GM20431 (cell line): ENCODE data around the gene AGPAT4.
"Not testable (repeated sequence)": the region's sequence is repeated elsewhere in the genome, so short reads cannot be mapped to it uniquely, and the experiment has no call there.

Experiments used
- in situ Hi-C: fragments of 300-500 bp; cut with MseI, MboI; formaldehyde crosslinking; loops from one replicate; pipeline ENCODE4 v1.15.0; 2020; ENCODE audit warnings: low sequenced_read_pairs; ENCODE audit not compliant: unreplicated experiment

AGPAT4 gene

GRCh38 chr6:161232010-161232409 is 41.9 kb downstream of the AGPAT4 start:
- in situ Hi-C loops = no loop called here

DNA sequence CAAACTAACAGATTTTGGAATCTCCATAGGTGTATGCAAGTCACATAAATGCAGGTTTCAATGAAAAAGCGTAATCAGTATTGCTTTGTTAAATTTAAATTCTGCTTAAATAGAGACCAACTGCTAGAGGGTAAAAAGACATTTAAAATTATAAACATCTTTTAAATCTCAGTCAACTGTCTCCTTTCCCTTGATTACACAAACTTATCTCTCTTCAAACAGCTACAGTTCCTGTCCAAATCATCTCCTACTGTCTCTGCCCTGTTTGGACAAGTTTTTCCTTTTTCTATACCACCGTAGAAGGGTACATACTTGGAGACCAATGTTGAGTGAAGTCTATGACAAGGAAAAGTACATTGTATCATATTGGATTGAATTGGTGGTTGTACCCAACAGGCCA is 43.5 kb downstream of the AGPAT4 start:
- in situ Hi-C loops = no loop called here

GRCh38 chr6:161228921-161229591 is 44.8 kb downstream of the AGPAT4 start:
- in situ Hi-C loops = no loop called here

DNA sequence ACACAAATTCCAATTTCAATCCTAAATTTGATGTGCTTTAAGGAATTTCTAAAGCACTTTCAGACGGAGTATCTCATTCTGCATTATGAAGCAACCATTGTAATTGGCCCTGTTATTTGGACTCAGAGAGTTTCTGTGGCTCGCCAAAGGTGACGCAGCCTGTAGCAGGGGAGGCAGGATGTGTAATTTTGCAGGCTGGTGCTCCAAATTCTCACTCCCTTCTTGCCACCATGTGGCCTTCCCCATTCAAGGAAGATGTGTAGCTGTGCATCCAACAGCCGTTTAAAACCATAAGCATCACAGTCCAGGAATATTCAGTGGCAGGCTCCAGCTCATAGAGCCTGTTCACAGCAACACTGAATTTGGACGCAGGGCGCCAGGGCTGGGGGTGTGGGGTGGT is 45.8 kb downstream of the AGPAT4 start:
- in situ Hi-C loops = no loop called here

DNA sequence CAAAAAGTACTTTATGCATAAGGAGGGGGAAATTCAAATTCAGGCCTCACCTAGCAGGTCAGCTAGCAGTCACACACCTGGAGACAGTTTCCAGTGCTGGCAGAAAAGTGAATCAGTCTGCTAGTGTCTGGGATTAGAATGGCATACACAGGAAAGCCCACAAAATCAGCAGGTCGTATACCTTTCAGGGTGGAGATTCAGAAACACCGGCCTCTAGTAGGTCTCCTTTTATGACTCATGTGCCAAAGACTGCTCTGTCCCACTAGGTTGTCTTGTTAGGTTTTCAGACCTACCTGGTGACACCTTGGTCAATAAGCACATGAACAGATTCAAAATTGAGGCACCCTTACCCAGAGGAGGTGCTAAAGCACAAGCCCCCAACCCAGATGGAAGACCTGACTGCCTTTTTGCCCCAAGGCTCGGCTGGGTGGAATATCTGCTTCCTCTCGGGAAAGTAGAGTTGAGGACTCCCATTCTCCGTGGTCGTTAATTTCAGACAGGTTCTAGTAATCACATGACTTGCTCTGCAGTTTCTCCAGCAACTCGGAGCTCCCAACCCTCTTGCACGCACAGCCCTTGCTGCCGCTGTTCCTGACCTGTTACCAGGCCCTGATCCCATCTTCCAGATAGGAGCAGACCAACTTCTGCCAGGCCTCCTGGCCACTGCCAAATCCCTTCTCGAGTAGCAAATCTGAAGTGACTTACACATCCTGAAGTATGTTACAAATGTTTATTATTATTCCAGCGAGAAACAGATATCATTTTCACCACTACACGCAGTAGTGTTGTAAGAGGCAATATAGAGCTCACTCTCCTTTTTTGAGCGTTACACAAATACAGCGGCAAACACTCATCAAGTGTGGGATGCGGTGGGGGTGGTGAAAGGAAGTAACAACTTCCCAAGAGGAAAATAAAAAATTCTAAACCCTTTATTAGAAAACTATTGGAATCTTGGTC is 46.6 kb downstream of the AGPAT4 start:
- in situ Hi-C loops = no loop called here

DNA sequence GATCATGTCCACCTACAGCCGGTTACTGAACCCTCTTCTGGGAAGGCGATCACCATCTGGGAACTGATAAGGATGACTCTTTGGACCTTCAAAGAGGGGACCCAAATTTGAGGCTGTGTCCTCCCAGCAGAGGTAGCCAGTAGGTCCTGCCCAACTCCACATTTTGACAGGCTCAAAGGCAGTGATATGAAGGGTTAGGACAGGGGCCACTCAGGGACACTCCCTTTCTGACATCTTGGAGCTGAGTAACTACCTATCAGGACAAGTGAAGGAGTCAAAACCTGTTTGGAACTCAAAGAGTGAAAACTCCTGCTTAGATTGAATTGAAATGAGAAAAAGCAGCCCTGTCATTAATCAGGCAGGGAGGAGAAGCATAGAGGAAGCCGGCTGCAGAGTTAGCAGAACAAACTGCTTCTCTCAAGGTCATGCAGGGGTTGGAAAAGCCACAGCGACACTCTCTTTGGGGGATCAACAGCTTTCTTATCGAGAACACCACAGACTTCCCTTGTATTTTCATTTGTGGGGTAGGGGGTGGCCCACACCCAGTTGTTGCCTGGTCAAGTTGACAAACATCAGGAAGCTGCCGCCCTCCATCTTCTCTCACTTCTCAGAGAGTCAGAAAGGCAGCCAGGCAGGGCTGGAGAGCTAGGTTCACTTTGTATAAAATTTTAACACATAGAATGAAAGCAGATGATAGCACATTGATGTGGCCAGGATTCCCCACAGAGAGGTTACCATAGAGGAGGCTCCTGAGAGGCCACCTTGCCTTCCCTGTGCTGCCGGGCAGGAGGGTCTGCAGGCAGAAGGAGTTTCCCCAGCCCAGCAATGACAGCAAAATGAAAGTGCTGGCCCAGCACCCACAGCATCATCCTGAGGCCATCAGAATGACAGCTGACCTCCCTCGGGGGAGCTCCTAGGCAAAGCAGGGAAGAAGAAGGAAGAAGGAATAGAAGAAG is 47.6 kb downstream of the AGPAT4 start:
- in situ Hi-C loops = no loop called here

DNA sequence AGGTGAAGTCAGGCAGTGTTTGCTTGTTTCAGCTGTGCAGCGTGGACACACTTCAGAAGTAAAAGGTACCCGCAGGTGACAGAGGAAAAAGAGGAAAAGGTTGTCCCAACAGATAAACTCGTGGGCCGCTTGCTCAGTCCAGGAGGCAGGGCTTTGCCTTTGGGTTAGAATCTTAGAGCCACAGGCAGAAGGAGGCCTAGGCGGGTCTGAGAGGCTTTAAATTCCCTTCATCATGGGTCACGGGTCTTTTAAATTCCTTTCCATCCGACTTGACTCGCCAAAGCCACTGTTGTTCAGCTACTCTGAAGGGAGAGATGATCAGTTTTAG is 48.2 kb downstream of the AGPAT4 start:
- in situ Hi-C loops = no loop called here

GRCh38 chr6:161224951-161225680 is 48.7 kb downstream of the AGPAT4 start:
- in situ Hi-C loops = not testable (repeated sequence)

GRCh38 chr6:161223646-161224045 is 50.2 kb downstream of the AGPAT4 start:
- in situ Hi-C loops = no loop called here

DNA sequence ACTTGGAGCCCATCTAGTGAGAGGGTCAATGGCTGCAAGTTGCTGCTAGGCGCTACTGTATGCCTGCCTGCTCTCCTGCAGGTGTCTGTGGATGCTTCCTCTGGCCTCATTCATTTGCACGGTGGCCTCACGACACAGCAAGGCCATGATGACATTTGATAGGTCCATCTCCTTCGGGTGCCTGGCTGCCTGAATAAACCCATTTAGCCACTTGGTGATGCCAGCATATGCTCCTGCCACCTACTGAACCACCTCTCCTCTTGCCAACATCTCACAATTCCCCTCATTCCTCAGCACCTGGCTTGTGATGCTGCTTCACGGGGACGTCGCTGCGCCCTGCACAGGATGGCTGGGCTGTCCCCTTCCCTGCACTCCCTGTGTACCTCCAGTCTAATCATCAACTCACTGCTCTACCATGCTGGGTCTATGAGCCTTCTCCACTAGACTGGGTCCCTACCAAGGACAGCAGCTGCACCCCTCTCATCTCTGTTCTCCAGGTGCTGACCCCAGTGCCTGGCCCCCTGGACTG is 51.1 kb downstream of the AGPAT4 start:
- in situ Hi-C loops = no loop called here

DNA sequence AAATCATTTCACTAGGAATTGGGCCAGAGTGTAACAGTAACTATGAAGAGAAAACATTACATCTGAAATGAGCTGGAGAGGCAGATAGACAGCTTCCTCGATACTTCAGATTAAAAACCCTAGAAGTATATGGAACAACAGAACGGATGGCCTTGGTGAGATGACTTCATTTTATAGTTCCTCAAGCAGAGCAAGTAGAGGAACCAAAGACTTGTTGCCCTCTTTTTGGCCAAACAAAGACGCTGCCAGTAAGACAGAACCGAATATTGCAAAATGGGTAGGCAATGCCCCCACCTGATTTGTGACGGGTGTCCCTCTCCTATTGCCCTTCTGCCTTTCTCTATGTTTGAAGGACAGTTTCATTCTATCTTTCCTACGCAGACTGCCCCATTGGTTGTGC is 53.5 kb downstream of the AGPAT4 start:
- in situ Hi-C loops = no loop called here

DNA sequence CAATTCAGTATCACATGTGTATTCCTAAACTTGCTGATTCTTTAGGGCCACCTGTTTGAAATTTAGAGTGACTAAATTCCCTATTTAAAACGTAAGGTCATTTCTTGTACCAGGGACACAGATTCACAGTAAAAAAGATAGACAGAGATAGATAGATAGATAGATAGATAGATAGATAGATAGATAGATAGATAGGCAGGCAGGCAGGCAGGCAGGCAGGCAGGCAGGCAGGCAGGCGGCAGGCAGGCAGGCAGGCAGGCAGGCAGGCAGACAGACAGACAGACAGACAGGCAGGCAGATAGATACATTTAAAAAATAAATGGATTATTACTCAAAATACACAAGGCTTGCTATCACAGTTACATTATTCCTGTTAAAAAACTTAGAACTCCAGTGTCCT is 54.2 kb downstream of the AGPAT4 start:
- in situ Hi-C loops = no loop called here

- in situ Hi-C loops = no loop called here
These were observed 55.6 kb downstream of the AGPAT4 start for GRCh38 chr6:161218222-161218621.

DNA sequence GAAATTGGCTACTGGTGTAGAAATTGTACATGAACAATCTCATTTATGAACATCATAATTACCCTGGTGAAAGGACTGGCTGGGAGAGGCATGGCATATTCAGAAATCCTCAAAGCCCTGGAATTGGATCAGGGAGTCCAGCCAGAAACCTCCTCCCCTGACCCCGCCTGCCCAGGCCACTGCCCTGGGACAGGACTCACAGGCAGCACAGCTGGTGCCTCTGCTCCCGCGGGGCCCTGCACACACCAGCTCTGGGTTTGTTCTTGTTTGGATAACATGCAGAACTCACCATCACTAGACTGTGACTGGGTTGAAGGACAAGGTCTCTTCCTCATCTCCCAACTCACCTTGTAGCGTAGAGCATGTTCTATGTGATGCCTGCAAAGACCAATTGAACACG is 56.2 kb downstream of the AGPAT4 start:
- in situ Hi-C loops = no loop called here

- in situ Hi-C loops = no loop called here
These were observed 57.1 kb downstream of the AGPAT4 start for GRCh38 chr6:161216616-161217205.

- in situ Hi-C loops = no loop called here
These were observed 57.8 kb downstream of the AGPAT4 start for GRCh38 chr6:161215876-161216615.

DNA sequence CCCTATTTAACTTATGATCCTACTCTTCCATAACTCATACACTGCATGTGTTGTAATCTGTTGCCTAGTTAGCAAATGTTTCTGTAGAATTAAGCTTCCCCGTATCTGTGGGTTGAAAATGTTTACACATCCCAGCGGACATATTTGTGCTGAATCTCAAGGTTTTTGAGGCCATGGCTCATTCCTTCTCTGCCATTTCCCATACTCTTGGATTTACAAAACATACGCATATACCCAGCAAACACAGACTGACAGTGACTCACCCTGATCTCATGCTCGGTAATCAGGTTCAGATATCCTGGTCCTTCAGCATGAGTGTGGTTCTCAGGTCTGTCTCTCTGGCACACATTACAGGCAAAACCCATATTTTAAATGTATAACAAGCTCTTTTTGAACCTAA is 58.7 kb downstream of the AGPAT4 start:
- in situ Hi-C loops = no loop called here

DNA sequence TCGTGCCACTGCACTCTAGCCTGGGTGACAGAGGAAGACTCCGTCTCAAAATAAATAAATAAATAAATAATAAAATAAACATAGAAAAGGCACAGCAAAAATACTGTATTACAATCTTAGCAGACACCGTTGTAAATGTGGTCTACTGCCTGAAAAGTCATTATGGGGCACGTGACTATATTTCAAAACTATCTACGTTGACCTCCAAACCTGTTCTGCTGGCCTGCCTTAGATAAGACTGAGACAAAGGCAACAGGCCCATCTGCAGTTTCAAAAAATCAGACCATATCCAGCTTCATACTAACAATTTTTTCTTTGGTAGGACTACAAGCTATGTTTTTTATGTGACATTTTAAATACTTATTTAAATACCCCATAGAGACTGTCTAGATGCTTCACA is 59.1 kb downstream of the AGPAT4 start:
- in situ Hi-C loops = no loop called here

GRCh38 chr6:161212902-161213301 is 61.0 kb downstream of the AGPAT4 start:
- in situ Hi-C loops = no loop called here
